ENCODE results near the gene ANKRD42.

DNA sequence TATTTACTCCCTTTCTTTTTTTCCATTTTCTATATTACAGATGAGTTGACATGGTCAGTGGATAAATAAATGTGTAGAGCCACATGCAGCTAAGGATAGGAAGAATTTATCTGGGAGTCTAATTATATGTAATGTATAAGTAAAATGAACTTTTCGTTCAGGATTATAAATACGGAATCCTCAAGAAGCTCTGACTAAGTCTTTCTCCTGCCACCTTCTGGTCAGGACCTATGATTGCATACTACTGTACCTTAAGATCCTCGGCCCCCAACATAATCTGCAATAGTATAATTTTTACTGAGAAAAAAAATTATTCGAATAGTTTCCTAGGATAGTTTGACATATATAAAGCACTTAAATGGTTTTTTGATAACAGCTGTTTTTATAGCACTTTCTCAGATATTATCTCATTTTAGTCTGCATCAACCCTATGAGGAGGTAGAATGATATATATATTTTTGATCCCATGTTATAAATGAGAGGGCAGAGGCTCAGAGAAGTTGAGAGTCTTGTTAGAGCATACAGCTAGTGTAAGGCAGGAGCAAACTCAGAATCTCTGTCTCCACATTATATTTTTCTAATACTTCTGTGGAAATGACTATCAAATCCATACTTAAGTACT, 56.6 kb downstream of the ANKRD42 start:
- TF ChIP-seq, protein P1, sequence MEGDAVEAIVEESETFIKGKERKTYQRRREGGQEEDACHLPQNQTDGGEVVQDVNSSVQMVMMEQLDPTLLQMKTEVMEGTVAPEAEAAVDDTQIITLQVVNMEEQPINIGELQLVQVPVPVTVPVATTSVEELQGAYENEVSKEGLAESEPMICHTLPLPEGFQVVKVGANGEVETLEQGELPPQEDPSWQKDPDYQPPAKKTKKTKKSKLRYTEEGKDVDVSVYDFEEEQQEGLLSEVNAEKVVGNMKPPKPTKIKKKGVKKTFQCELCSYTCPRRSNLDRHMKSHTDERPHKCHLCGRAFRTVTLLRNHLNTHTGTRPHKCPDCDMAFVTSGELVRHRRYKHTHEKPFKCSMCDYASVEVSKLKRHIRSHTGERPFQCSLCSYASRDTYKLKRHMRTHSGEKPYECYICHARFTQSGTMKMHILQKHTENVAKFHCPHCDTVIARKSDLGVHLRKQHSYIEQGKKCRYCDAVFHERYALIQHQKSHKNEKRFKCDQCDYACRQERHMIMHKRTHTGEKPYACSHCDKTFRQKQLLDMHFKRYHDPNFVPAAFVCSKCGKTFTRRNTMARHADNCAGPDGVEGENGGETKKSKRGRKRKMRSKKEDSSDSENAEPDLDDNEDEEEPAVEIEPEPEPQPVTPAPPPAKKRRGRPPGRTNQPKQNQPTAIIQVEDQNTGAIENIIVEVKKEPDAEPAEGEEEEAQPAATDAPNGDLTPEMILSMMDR (conservative IDR thresholded peaks at IDR 0.05; ENCODE audit: low read depth in 2 of 2), result peak; percentile 65 to 73
- TF ChIP-seq EZH2phosphoT487 (IDR thresholded peaks at IDR 0.05; ENCODE audit: unreplicated experiment), result no peak
- TF ChIP-seq ETS1 (IDR thresholded peaks at IDR 0.05), result no peak
- no peak for TF ChIP-seq EZH2 (IDR thresholded peaks at IDR 0.05; ENCODE audit: low read depth, unreplicated experiment)
- TF ChIP-seq POLR2AphosphoS5 (IDR thresholded peaks at IDR 0.05; ENCODE audit: low read depth), result no peak
- TF ChIP-seq NANOG (IDR thresholded peaks at IDR 0.05; ENCODE audit: borderline replicate concordance), result no peak
- no peak for TF ChIP-seq CREB1 (CRISPR knock-in tag; IDR thresholded peaks at IDR 0.05; ENCODE audit: low read depth)

Measured in GM23338 (cell line).